HEK293 (cell line): Measurements from ENCODE around the gene ZDHHC11.
A peak's percentile ranks its signal among the peaks of the same experiment; 100 is the strongest.
"Not testable (repeated sequence)": the region's sequence is repeated elsewhere in the genome, so short reads cannot be mapped to it uniquely, and the experiment has no call there.

Source experiments
- CTCF ChIA-PET: fragments of 350-600 bp; formaldehyde crosslinking; extraction: SDS; loops from one replicate; lab custom pipeline; 2021; ENCODE audit warnings: antibody characterized with exemption; lab: Yijun Ruan, JAX
- POLR2A ChIA-PET: fragments of 300-600 bp; formaldehyde crosslinking; extraction: SDS; loops from one replicate; lab custom pipeline; 2020; ENCODE audit warnings: antibody characterized with exemption, inconsistent platforms; lab: Yijun Ruan, JAX
- H3K27ac ChIP-seq: fragments of 200-500 bp; sonication (Bioruptor generic); 2 replicates; pipeline ENCODE4 v1.5.1; 2014; ENCODE audit warnings: low read depth, low read length, control low read depth, inconsistent platforms; ENCODE audit errors: extremely low read depth
- H3K36me3 ChIP-seq, 2 experiments: fragments of 200-500 bp in 1 of 2; sonication (Bioruptor generic) in 1 of 2; 1 replicate in 1 of 2; 2 replicates in 1 of 2; pipeline ENCODE4 v1.5.1; 2014 to 2017; ENCODE audit warnings: inconsistent platforms in 2 of 2, low read length in 2 of 2; ENCODE audit not compliant: control insufficient read depth in 2 of 2, insufficient read depth in 1 of 2
- H3K4me1 ChIP-seq: fragments of 200-500 bp; sonication (Bioruptor generic); 2 replicates; pipeline ENCODE4 v1.5.1; 2014; ENCODE audit warnings: mild to moderate bottlenecking, low read length, inconsistent platforms; ENCODE audit not compliant: control insufficient read depth, insufficient read depth
- H3K4me3 ChIP-seq: 2 replicates; pipeline ENCODE4 v1.5.1; 2011; ENCODE audit warnings: low read depth, mild to moderate bottlenecking, control low read depth, low read length, moderate library complexity
- H3K9me3 ChIP-seq: fragments of 200-500 bp; sonication (Bioruptor generic); 2 replicates; pipeline ENCODE4 v1.5.1; 2014; ENCODE audit warnings: low read depth, low read length, inconsistent platforms; ENCODE audit not compliant: control insufficient read depth, insufficient read depth
- EGR2 ChIP-seq: fragments of 450-650 bp; formaldehyde crosslinking; IDR thresholded peaks from 2 replicates; pipeline ENCODE4 v1.5.1; 2016; ENCODE audit warnings: low read depth, missing biosample characterization, missing genetic modification characterization
- GLIS1 ChIP-seq: fragments of 450-650 bp; formaldehyde crosslinking; IDR thresholded peaks from 2 replicates; pipeline ENCODE4 v1.5.1; 2016; ENCODE audit warnings: missing biosample characterization, missing genetic modification characterization
- REPIN1 ChIP-seq: fragments of 450-650 bp; formaldehyde crosslinking; IDR thresholded peaks from 2 replicates; pipeline ENCODE4 v1.5.1; 2017; ENCODE audit warnings: missing biosample characterization, missing genetic modification characterization, low read depth
- SCRT2 ChIP-seq: fragments of 450-650 bp; formaldehyde crosslinking; IDR thresholded peaks from 2 replicates; pipeline ENCODE4 v1.5.1; 2016; ENCODE audit warnings: missing biosample characterization, missing genetic modification characterization
- ZFHX2 ChIP-seq: fragments of 450-650 bp; formaldehyde crosslinking; conservative IDR thresholded peaks from 2 replicates; pipeline ENCODE4 v1.5.1; 2016; ENCODE audit warnings: missing biosample characterization, missing genetic modification characterization
- ZNF211 ChIP-seq: fragments of 450-650 bp; formaldehyde crosslinking; IDR thresholded peaks from 2 replicates; pipeline ENCODE4 v1.5.1; 2016; ENCODE audit warnings: low read depth, missing biosample characterization, missing genetic modification characterization
- ZNF510 ChIP-seq: fragments of 450-650 bp; formaldehyde crosslinking; IDR thresholded peaks from 2 replicates; pipeline ENCODE4 v1.5.1; 2018; ENCODE audit warnings: mild to moderate bottlenecking, missing genetic modification characterization, missing biosample characterization; ENCODE audit not compliant: insufficient replicate concordance
- ZNF558 ChIP-seq: fragments of 450-650 bp; formaldehyde crosslinking; IDR thresholded peaks from 2 replicates; pipeline ENCODE4 v1.5.1; 2016; ENCODE audit warnings: missing biosample characterization, missing genetic modification characterization
- ZNF623 ChIP-seq: fragments of 450-650 bp; formaldehyde crosslinking; IDR thresholded peaks from 2 replicates; pipeline ENCODE4 v1.5.1; 2016; ENCODE audit warnings: missing biosample characterization, missing genetic modification characterization
- TF ChIP-seq, protein P1 (sequence below): fragments of 450-650 bp; formaldehyde crosslinking; IDR thresholded peaks from 2 replicates; pipeline ENCODE4 v1.5.1; 2016; ENCODE audit warnings: missing biosample characterization, missing genetic modification characterization
- TF ChIP-seq, protein P2 (sequence below): fragments of 450-650 bp; formaldehyde crosslinking; IDR thresholded peaks from 2 replicates; pipeline ENCODE4 v1.5.1; 2016; ENCODE audit warnings: missing biosample characterization, missing genetic modification characterization

Gene ZDHHC11

DNA sequence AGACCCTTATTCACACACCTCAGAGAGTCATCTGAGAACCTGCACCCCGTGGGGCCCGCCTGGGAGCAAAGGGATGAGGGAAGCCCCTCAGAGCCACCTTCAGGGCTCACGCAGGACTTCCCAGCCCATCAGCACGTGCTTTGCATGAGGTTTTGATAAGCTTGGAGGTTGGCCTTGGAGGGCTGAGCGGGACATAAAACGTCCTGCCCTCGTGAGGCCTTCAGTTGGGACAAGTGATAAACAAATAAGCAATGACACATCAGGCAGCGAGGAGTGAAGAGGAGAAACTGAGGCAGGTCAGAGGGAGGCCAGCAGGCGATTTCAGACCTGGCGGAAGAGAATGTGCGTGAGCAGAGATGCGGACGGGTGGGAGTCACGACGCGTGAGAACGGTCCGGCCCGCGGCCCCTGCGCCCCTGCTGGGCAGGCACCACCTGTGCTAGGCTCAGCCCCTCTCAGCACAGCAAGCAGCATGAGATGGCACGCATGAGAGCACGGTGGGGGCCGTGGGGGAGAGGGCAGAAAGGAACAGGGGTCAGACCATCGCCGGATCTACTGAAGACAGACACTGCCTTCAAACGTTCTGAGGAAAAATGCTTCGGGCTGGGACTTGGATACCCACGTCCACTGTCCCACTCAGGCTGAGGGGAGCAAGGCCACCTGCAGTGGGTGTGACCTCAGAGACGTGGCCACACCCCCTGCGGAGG is 78.8 kb downstream of the ZDHHC11 start:
- H3K9me3 ChIP-seq, H3K36me3 ChIP-seq, POLR2A ChIA-PET, CTCF ChIA-PET, H3K27ac ChIP-seq, H3K4me1 ChIP-seq, H3K4me3 ChIP-seq: not testable (repeated sequence)

DNA sequence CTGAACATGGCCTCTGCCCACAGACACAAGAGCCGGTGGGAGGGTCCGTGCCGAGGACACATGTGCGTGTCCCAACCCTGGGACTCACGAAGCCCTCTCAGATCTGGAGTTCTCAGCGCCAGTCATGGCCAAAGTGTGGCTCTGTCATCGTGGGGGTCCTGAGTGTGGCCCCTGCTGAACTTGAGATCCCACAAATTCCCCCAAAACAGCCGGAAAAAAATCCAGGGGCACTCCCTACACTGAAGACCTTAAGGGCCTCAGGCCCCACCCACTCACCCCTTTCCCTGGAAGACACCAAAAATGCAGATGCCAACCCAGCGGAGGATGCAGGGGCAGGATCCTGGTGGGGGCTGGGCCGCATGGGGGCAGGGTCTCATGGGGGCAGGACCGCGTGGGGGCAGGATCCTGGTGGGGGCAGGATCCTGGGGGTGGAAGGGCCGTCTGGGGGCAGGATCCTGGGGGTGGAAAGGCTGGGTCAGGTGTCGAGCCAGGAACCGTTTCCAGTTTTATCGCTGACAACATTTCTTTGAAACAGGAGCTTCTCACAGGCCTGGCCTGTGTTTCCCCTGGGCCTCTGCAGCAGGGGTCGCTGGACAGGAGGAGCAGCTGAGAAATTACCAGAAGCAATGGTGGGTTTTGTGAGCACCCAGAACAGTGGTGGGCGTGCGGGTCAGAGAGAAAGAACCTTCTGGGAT is 79.6 kb downstream of the ZDHHC11 start:
- POLR2A ChIA-PET, CTCF ChIA-PET, H3K36me3 ChIP-seq, H3K27ac ChIP-seq, H3K4me1 ChIP-seq, H3K9me3 ChIP-seq, H3K4me3 ChIP-seq: not testable (repeated sequence)
- peak; percentile 45 for TF ChIP-seq GLIS1 (tag by site-specific recombination)
- TF ChIP-seq ZFHX2: peak; percentile 43
- TF ChIP-seq EGR2 (tag by site-specific recombination): peak; percentile 28; the same call in 1 of the 2 replicates

DNA sequence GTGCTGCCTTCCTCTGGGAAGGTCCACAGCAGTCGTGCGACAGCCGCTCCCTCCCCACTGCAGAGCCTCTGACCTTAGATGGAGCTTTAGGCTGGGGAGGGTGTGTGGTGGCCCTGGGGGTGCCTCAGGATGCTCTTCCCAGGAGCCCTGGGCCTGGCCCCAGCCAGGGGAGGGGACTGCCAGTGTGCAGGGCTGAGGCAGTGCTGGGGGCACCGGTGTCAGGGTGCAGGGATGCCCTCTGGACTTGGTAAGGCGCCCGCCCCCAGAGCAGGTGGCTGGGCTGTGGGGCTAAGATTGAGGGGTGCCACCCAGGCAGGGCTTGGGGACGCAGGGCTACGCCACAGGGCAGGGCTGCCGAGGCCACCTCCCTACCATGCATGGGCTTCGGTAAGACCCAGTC is 80.2 kb downstream of the ZDHHC11 start:
- peaks cover 0 to 12% of the 10 kb centered on the region in 2 experiments; a peak in 1 of 3 replicates for H3K36me3 ChIP-seq
- H3K4me1 ChIP-seq, CTCF ChIA-PET, H3K9me3 ChIP-seq, H3K4me3 ChIP-seq, POLR2A ChIA-PET, H3K27ac ChIP-seq: not testable (repeated sequence)

DNA sequence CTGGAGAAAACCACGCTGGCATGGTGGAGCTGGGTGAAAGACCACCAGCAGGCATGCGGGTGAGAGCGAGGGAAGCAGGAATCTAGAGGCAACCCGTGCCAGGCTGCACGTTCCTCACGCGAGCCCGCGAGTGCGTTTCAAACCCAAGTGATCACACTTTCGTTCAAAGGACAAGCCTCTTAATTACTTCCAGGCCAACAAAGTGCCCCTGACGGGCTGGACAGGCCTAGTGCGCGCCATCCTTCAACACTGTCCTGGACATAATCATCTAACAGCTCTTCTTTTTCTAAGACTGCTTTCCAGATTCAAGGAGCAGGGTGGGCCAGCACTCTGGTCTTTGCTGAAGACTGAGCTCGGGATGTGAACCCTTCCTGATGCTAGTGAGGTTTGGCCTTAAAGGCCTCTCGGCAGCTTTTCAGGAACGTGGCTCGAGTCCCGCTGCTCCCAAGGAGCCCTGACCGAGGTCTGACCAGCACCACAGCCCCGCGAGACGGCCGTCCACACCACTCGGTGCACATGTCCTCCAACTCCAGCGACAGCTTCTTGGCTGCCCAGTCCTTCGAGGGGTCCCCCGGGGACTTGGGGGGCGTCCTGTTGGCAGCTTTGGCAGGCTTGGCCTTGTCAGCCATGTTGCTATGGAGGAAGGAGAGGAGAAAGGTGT is 81.2 kb downstream of the ZDHHC11 start:
- H3K36me3 ChIP-seq: peaks cover 0 to 13% of the 10 kb centered on the region in 2 experiments; a peak in 1 of 3 replicates
- H3K4me1 ChIP-seq, CTCF ChIA-PET, H3K4me3 ChIP-seq, H3K27ac ChIP-seq, POLR2A ChIA-PET, H3K9me3 ChIP-seq: not testable (repeated sequence)

DNA sequence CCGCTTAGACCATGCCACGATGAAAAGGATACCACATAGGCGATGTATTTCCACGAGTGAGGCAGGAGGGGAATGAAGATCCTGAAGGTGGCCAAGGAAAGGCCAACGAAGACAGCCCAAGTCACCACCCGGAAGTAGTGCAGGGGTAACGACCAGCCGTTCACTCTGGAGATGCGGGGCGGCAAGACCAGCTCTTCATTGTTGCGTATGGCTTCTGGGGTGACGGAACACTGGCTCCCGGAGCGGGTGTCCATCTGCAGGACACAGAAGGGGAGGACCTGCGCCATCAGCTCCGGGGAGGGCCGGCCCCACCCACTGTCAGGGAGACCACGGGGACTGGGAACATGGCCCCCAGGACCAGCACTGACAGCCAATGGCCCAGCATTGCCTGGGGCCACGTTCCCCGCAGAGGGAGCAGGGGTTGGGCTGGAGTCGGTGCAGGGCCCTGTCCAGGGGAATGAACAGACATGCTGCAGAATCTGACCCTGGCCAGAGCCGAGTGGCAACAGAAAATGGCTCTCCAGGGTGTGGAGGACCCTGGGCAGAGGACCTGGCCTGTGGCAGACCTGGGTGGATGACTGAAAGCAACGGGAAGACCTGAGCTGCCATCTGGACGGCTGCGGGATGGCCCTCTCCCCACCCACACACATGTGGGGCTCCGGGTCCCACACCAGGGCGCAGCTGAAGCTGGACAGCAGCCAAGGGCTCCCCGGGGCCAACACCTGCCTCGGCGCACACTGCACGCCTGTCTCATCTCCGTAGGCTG is 83.9 kb downstream of the ZDHHC11 start:
- ChIA-PET CTCF (no interaction called here), POLR2A (no interaction called here)
- peaks cover 0 to 13% of the 10 kb centered on the region in 2 experiments; a peak in 1 of 3 replicates for H3K36me3 ChIP-seq
- H3K4me3 ChIP-seq: no peak overlapping the region
- no peaks in the 10 kb centered on the region for H3K4me1 ChIP-seq
- H3K9me3 ChIP-seq: no peaks in the 10 kb centered on the region
- H3K27ac ChIP-seq: no peak overlapping the region
- TF ChIP-seq, protein P1, sequence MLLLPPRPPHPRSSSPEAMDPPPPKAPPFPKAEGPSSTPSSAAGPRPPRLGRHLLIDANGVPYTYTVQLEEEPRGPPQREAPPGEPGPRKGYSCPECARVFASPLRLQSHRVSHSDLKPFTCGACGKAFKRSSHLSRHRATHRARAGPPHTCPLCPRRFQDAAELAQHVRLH (tag by site-specific recombination): no peak
- TF ChIP-seq REPIN1: no peak
- TF ChIP-seq ZNF211 (tag by site-specific recombination): no peak
- TF ChIP-seq ZNF623: no peak
- no peak for TF ChIP-seq SCRT2
- TF ChIP-seq ZNF510: no peak
- TF ChIP-seq, protein P2, sequence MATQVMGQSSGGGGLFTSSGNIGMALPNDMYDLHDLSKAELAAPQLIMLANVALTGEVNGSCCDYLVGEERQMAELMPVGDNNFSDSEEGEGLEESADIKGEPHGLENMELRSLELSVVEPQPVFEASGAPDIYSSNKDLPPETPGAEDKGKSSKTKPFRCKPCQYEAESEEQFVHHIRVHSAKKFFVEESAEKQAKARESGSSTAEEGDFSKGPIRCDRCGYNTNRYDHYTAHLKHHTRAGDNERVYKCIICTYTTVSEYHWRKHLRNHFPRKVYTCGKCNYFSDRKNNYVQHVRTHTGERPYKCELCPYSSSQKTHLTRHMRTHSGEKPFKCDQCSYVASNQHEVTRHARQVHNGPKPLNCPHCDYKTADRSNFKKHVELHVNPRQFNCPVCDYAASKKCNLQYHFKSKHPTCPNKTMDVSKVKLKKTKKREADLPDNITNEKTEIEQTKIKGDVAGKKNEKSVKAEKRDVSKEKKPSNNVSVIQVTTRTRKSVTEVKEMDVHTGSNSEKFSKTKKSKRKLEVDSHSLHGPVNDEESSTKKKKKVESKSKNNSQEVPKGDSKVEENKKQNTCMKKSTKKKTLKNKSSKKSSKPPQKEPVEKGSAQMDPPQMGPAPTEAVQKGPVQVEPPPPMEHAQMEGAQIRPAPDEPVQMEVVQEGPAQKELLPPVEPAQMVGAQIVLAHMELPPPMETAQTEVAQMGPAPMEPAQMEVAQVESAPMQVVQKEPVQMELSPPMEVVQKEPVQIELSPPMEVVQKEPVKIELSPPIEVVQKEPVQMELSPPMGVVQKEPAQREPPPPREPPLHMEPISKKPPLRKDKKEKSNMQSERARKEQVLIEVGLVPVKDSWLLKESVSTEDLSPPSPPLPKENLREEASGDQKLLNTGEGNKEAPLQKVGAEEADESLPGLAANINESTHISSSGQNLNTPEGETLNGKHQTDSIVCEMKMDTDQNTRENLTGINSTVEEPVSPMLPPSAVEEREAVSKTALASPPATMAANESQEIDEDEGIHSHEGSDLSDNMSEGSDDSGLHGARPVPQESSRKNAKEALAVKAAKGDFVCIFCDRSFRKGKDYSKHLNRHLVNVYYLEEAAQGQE (tag by site-specific recombination): no peak
- no peak for TF ChIP-seq ZNF558
